ENCODE data around the gene APPL2.

Gene APPL2

DNA sequence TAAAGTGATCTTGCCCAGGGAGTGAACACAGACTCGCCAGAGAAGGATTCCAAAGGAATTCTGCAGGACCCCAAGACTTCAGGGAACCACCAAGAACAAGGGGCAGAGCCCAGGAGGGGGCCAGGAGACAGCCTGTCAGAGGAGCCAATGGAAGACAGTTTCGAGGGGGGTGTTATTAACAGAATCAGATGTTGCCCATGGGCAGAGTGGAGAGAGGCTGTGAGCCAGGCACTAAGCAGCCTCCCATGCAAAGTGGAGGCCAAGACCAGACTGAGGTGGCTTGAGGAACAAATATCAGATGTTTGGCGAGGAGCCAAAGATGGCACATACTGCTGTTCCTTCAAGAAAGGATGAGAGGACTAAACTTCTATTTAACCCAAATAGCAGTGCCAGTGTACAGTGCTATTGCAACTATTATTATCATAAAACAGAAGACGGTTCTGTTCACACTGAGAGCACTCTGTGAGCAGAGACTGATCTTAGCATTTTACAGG lies 12.6 kb downstream of the APPL2 start:
- TF ChIP-seq POLR2AphosphoS5 (IDR thresholded peaks at IDR 0.05; ENCODE audit: borderline replicate concordance, low read depth, low read length) (no peak), EZH2 (IDR thresholded peaks at IDR 0.05) (no peak), FOXP2 (optimal IDR thresholded peaks at IDR 0.05; ENCODE audit: control extremely low read depth, extremely low read length, insufficient read depth) (no peak)
- peaks cover 18% of the 10 kb centered on the region; the same call in 1 of the 2 replicates for H3K36me3 ChIP-seq (ENCODE audit: insufficient read depth, low read length)
- DNase-seq (ENCODE audit: low read depth, low spot score), result no peak
- H3K9ac ChIP-seq (ENCODE audit: insufficient read length), result no peak overlapping the region
- H3K4me3 ChIP-seq, result no peak overlapping the region
- no peaks in the 10 kb centered on the region for H3K9me3 ChIP-seq (ENCODE audit: low read depth, low read length)
- H3K27ac ChIP-seq, result no peak overlapping the region

- Histone ChIP-seq H3K9ac (ENCODE audit: insufficient read length) (no peak overlapping the region), H3K36me3 (ENCODE audit: insufficient read depth, low read length) (peaks cover 18% of the 10 kb centered on the region; the same call in 1 of the 2 replicates), H3K4me3 (no peak overlapping the region), H3K27ac (no peak overlapping the region), H3K9me3 (ENCODE audit: low read depth, low read length) (no peaks in the 10 kb centered on the region)
- no peak for DNase-seq (ENCODE audit: low read depth, low spot score)
- TF ChIP-seq POLR2AphosphoS5 (IDR thresholded peaks at IDR 0.05; ENCODE audit: borderline replicate concordance, low read depth, low read length) (no peak), FOXP2 (optimal IDR thresholded peaks at IDR 0.05; ENCODE audit: control extremely low read depth, extremely low read length, insufficient read depth) (no peak), EZH2 (IDR thresholded peaks at IDR 0.05) (no peak)
These were observed 13.1 kb downstream of the APPL2 start for GRCh38 chr12:105222726-105223351.

- H3K36me3 ChIP-seq (ENCODE audit: insufficient read depth, low read length), result peaks cover 16% of the 10 kb centered on the region; the same call in 1 of the 2 replicates
- no peak overlapping the region for H3K4me3 ChIP-seq
- DNase-seq (ENCODE audit: low read depth, low spot score), result no peak
- no peak overlapping the region for H3K27ac ChIP-seq
- H3K9ac ChIP-seq (ENCODE audit: insufficient read length), result no peak overlapping the region
- H3K9me3 ChIP-seq (ENCODE audit: low read depth, low read length), result no peaks in the 10 kb centered on the region
- no peak for TF ChIP-seq FOXP2 (optimal IDR thresholded peaks at IDR 0.05; ENCODE audit: control extremely low read depth, extremely low read length, insufficient read depth)
- TF ChIP-seq POLR2AphosphoS5 (IDR thresholded peaks at IDR 0.05; ENCODE audit: borderline replicate concordance, low read depth, low read length), result no peak
- no peak for TF ChIP-seq EZH2 (IDR thresholded peaks at IDR 0.05)
These were observed 13.7 kb downstream of the APPL2 start for GRCh38 chr12:105222284-105222655.

- H3K27ac ChIP-seq, result no peak overlapping the region
- no peaks in the 10 kb centered on the region for H3K9me3 ChIP-seq (ENCODE audit: low read depth, low read length)
- no peak overlapping the region for H3K4me3 ChIP-seq
- DNase-seq (ENCODE audit: low read depth, low spot score), result no peak
- H3K9ac ChIP-seq (ENCODE audit: insufficient read length), result no peak overlapping the region
- H3K36me3 ChIP-seq (ENCODE audit: insufficient read depth, low read length), result peaks cover 17% of the 10 kb centered on the region; the same call in 1 of the 2 replicates
- no peak for TF ChIP-seq EZH2 (IDR thresholded peaks at IDR 0.05)
- TF ChIP-seq POLR2AphosphoS5 (IDR thresholded peaks at IDR 0.05; ENCODE audit: borderline replicate concordance, low read depth, low read length), result no peak
- TF ChIP-seq FOXP2 (optimal IDR thresholded peaks at IDR 0.05; ENCODE audit: control extremely low read depth, extremely low read length, insufficient read depth), result no peak
These were observed 14.2 kb downstream of the APPL2 start for GRCh38 chr12:105221583-105222283.

- Histone ChIP-seq H3K36me3 (ENCODE audit: insufficient read depth, low read length) (peaks cover 21% of the 10 kb centered on the region; the same call in 1 of the 2 replicates), H3K4me3 (no peak overlapping the region), H3K9me3 (ENCODE audit: low read depth, low read length) (no peaks in the 10 kb centered on the region), H3K9ac (ENCODE audit: insufficient read length) (no peak overlapping the region), H3K27ac (no peak overlapping the region)
- DNase-seq (ENCODE audit: low read depth, low spot score), result no peak
- TF ChIP-seq FOXP2 (optimal IDR thresholded peaks at IDR 0.05; ENCODE audit: control extremely low read depth, extremely low read length, insufficient read depth) (no peak), POLR2AphosphoS5 (IDR thresholded peaks at IDR 0.05; ENCODE audit: borderline replicate concordance, low read depth, low read length) (no peak), EZH2 (IDR thresholded peaks at IDR 0.05) (no peak)
These were observed 15.1 kb downstream of the APPL2 start for GRCh38 chr12:105220929-105221290.

DNA sequence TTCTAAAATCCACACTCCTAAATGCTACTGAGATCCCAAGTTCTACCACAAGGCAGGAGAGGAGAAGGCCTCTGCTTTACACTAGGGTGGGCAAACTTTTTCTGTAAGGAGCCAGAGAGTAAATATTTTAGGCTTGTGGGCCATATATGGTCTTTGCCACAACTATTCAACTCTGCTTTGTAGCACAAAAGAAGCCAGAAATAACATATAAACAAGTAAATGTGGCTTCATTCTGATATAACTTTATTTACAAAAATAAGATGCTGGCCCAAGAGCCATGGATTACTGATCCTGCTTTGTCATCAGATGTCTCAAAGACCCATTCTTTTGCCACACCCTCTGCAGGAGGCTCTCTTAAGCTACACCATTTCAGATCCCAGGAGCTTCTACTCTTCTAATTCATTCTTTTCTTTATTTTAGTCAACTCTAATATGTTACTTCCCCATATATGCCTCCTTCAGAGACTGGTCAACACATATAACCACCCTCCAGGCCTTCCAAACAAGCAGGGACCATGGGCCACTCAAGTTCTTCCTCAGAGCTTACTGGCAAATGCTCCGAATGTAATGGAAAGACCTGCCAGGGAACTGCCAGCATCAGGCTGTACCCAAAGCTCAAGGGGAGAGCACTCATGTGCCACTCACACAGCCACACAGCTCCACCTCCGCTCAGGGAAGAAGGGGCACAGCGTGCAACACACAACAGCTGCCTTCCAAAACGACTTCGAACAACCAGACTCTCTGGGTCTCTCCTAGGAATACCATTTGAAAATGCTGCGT lies 15.6 kb downstream of the APPL2 start:
- Histone ChIP-seq H3K9me3 (ENCODE audit: low read depth, low read length) (no peaks in the 10 kb centered on the region), H3K4me3 (no peak overlapping the region), H3K36me3 (ENCODE audit: insufficient read depth, low read length) (peaks cover 21% of the 10 kb centered on the region; the same call in 1 of the 2 replicates), H3K9ac (ENCODE audit: insufficient read length) (no peak overlapping the region), H3K27ac (no peak overlapping the region)
- DNase-seq (ENCODE audit: low read depth, low spot score), result no peak
- TF ChIP-seq EZH2 (IDR thresholded peaks at IDR 0.05), result no peak
- TF ChIP-seq FOXP2 (optimal IDR thresholded peaks at IDR 0.05; ENCODE audit: control extremely low read depth, extremely low read length, insufficient read depth), result no peak
- TF ChIP-seq POLR2AphosphoS5 (IDR thresholded peaks at IDR 0.05; ENCODE audit: borderline replicate concordance, low read depth, low read length), result no peak

DNA sequence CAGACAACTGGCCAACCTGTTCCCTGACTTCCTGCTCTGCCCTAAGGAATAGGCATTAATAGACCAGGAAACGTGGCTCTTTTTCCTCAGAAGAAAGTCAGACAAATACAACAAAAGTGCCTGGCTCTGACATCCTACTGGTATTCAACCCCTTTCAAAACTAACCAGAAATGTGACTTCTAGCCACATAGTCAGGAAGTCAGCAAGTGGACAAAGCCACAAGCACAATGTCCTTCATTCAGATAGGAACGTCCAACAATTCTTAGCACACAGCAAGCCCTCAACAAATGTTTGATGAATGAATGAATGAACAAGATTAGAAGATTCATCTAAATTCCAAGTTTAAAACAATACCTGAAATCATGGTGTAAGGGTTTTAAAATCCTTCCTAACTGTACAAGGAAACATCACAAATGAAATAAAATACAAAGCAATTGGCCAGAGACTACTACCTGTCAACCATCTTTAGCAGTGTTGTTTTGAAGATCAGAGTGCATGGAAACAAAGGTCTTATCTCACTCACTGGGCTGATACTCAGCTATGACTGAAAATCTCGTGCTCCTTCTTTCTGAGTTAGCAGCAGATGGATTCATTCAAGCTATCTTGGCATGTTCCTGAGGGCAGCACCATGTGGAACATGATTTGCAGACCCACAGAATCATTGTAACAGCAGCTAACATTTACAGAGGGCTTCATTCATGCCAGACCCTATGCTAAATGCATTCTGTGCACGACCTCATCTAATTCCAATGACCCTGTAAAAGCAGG lies 16.5 kb downstream of the APPL2 start:
- no peak overlapping the region for H3K9ac ChIP-seq (ENCODE audit: insufficient read length)
- H3K4me3 ChIP-seq, result no peak overlapping the region
- H3K27ac ChIP-seq, result no peak overlapping the region
- no peak for DNase-seq (ENCODE audit: low read depth, low spot score)
- H3K9me3 ChIP-seq (ENCODE audit: low read depth, low read length), result no peaks in the 10 kb centered on the region
- no peak for TF ChIP-seq EZH2 (IDR thresholded peaks at IDR 0.05)
- no peak for TF ChIP-seq POLR2AphosphoS5 (IDR thresholded peaks at IDR 0.05; ENCODE audit: borderline replicate concordance, low read depth, low read length)
- no peak for TF ChIP-seq FOXP2 (optimal IDR thresholded peaks at IDR 0.05; ENCODE audit: control extremely low read depth, extremely low read length, insufficient read depth)
- peaks cover 21% of the 10 kb centered on the region; the same call in 1 of the 2 replicates for H3K36me3 ChIP-seq (ENCODE audit: insufficient read depth, low read length)

All from SK-N-MC (cell line).